ENCODE results near the gene CRIM1. TPM values are rescaled to one million over a fixed set of nuclear protein-coding genes. Genes with fewer than 3 reads are reported as not detected.

CRIM1 gene
- total and polyA plus RNA-seq, 2 experiments from 2014 or later: 10.5 to 36.4 TPM

DNA sequence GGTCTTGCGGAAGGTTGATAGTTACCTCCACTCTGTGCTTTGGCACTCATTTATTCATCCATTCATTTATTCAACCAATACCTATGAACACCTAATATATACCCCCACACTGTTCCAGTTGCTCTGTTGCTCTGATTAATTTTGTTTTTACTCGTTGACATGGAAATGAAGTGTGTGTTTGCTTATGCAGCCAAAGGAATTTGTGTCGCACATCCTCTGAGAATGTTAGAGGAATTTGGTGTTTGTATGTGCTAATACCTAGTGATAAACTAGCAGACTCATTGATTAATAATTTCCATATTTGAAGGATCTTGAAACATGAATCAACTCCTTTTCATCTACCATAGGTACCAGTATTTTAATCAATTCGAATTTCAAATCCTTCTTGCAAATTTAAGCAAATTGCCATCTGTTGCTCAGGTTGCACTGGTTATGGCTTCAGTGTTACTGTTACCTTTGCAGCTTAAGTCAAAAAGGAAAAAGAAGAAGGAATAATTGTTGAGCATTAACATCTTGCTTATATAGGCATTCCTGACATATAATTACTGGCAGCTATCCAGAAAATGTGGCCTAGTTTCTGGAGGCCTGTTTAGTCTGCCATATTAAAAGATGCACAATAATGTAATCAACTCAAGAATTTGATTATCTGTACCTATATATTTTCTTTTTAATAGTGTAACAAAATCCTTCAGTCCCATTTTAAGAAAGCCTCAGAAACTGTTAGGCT lies 25.7 kb upstream of the CRIM1 start (continued):
- TF ChIP-seq POLR2AphosphoS5 (IDR thresholded peaks at IDR 0.05; ENCODE audit: low read depth): no peak
- TF ChIP-seq CREB1 (CRISPR knock-in tag; IDR thresholded peaks at IDR 0.05; ENCODE audit: low read depth): no peak
- TF ChIP-seq ETS1 (IDR thresholded peaks at IDR 0.05): no peak
- no peak for TF ChIP-seq EZH2 (IDR thresholded peaks at IDR 0.05; ENCODE audit: low read depth, unreplicated experiment)
- TF ChIP-seq CTCF (conservative IDR thresholded peaks at IDR 0.05; ENCODE audit: low read depth in 2 of 2): no peak
- TF ChIP-seq ZNF114 (CRISPR knock-in tag; IDR thresholded peaks at IDR 0.05): no peak
- TF ChIP-seq JUNB (IDR thresholded peaks at IDR 0.05; ENCODE audit: unreplicated experiment): no peak
- TF ChIP-seq, protein P1, sequence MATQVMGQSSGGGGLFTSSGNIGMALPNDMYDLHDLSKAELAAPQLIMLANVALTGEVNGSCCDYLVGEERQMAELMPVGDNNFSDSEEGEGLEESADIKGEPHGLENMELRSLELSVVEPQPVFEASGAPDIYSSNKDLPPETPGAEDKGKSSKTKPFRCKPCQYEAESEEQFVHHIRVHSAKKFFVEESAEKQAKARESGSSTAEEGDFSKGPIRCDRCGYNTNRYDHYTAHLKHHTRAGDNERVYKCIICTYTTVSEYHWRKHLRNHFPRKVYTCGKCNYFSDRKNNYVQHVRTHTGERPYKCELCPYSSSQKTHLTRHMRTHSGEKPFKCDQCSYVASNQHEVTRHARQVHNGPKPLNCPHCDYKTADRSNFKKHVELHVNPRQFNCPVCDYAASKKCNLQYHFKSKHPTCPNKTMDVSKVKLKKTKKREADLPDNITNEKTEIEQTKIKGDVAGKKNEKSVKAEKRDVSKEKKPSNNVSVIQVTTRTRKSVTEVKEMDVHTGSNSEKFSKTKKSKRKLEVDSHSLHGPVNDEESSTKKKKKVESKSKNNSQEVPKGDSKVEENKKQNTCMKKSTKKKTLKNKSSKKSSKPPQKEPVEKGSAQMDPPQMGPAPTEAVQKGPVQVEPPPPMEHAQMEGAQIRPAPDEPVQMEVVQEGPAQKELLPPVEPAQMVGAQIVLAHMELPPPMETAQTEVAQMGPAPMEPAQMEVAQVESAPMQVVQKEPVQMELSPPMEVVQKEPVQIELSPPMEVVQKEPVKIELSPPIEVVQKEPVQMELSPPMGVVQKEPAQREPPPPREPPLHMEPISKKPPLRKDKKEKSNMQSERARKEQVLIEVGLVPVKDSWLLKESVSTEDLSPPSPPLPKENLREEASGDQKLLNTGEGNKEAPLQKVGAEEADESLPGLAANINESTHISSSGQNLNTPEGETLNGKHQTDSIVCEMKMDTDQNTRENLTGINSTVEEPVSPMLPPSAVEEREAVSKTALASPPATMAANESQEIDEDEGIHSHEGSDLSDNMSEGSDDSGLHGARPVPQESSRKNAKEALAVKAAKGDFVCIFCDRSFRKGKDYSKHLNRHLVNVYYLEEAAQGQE (IDR thresholded peaks at IDR 0.05; ENCODE audit: unreplicated experiment): no peak
- TF ChIP-seq ZNF331 (CRISPR knock-in tag; IDR thresholded peaks at IDR 0.05; ENCODE audit: low read depth): no peak
- no peak for TF ChIP-seq NANOG (IDR thresholded peaks at IDR 0.05; ENCODE audit: borderline replicate concordance)
